MCF 10A (cell line): ENCODE measurements around the gene SNTA1. TPM values are rescaled to one million over a fixed set of nuclear protein-coding genes. Genes with fewer than 3 reads are reported as not detected.

Source experiments
- BruUV-seq: library from RNA; stranded (reverse); fragments of 400-500 nt; replicated peaks from 2 replicates; lab custom pipeline; 2021; lab: Mats Ljungman, UMichigan
- CTCF ChIA-PET: fragments of 300-600 bp; sonication (Branson Sonifier 250); formaldehyde crosslinking; extraction: SDS; loops from one replicate; lab custom pipeline; 2021; ENCODE audit warnings: antibody characterized with exemption, inconsistent platforms; lab: Yijun Ruan, JAX
- POLR2A ChIA-PET: fragments of 300-600, 350-650 bp; sonication (Branson Sonifier 250); formaldehyde crosslinking; extraction: SDS; loops from one replicate; lab custom pipeline; 2020; ENCODE audit warnings: antibody characterized with exemption, inconsistent platforms; lab: Yijun Ruan, JAX
- DNase-seq: peaks from one replicate; pipeline ENCODE4 v3.0.0-alpha.2; 2018; ENCODE audit not compliant: unreplicated experiment
- H3K27ac Mint-ChIP-seq: one replicate; pipeline ENCODE4 v1.8.0; 2022; ENCODE audit warnings: mild to moderate bottlenecking, low read depth, mixed read lengths; ENCODE audit not compliant: unreplicated experiment
- H3K27me3 Mint-ChIP-seq: one replicate; pipeline ENCODE4 v1.8.0; 2022; ENCODE audit warnings: mixed read lengths; ENCODE audit not compliant: insufficient read depth, unreplicated experiment
- H3K36me3 Mint-ChIP-seq: one replicate; pipeline ENCODE4 v1.8.0; 2022; ENCODE audit warnings: mild to moderate bottlenecking, moderate library complexity, mixed read lengths; ENCODE audit not compliant: insufficient read depth, unreplicated experiment
- H3K4me1 Mint-ChIP-seq: one replicate; pipeline ENCODE4 v1.8.0; 2022; ENCODE audit warnings: mixed read lengths; ENCODE audit not compliant: insufficient read depth, unreplicated experiment
- H3K4me3 Mint-ChIP-seq: one replicate; pipeline ENCODE4 v1.8.0; 2022; ENCODE audit warnings: mild to moderate bottlenecking, moderate library complexity, mixed read lengths; ENCODE audit not compliant: unreplicated experiment
- H3K9me3 Mint-ChIP-seq: one replicate; pipeline ENCODE4 v1.8.0; 2022; ENCODE audit warnings: mixed read lengths; ENCODE audit not compliant: unreplicated experiment
- intact Hi-C: fragments of 100-400 bp; cut with micrococcal nuclease; formaldehyde crosslinking; loops from 2 replicates; pipeline ENCODE4 v1.14.1; 2022
- total RNA-seq: library from RNA; stranded (reverse); gene quantifications from 2 replicates; pipeline ENCODE4 v1.2.3, GENCODE V29; 2022
- TF ChIP-seq, protein P1 (sequence below): fragments of 200-600 bp; IDR thresholded peaks from one replicate; pipeline ENCODE4 v1.8.0; 2022; ENCODE audit warnings: antibody characterized with exemption, mild to moderate bottlenecking; ENCODE audit not compliant: unreplicated experiment

SNTA1 gene
- total RNA-seq, 1 experiment from 2014 or later, result 1.4 TPM

DNA sequence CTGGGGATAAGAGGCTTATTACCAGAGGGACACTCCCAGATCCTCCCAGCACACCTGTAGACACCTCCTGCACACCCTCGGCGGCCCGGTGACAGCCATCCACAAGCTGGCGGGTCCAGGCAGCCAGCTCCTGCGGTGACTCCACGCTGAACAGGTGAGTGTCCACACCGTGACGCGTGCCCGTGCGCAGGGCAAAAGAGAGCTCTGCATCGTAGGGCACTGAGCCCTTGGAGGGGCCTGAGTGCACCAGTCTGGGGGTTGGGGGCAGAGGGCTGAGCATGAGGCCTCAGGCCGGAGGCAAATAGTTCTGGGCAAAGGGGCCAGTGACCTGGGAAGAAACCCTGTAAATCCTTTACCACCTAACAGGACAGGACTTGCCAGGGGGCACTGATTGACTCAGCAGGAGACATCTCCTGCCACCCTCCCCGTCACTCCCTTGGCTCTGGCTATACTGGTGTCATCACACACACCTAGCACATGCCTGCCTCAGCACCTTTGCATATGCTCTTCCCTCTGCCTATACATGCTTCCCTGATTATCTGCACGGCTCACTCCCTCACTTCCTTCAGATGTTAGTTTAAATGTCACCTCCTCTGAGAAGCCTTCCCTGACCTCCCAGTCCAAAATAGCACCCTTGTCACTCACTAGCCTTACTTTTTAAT is 33.4 kb downstream of the SNTA1 start:
- no peaks in the 10 kb centered on the region for H3K4me1 Mint-ChIP-seq
- peaks cover 5% of the 10 kb centered on the region for H3K36me3 Mint-ChIP-seq
- H3K27ac Mint-ChIP-seq, result no peak overlapping the region
- POLR2A ChIA-PET, result interaction anchor here (5.1 kb wide), 1 partner anchor 9 kb away, joined by 19 read pairs; the partner anchor contains the start of gene CDK5RAP1
- H3K9me3 Mint-ChIP-seq, result no peaks in the 10 kb centered on the region
- no peak for DNase-seq
- TF ChIP-seq, protein P1, sequence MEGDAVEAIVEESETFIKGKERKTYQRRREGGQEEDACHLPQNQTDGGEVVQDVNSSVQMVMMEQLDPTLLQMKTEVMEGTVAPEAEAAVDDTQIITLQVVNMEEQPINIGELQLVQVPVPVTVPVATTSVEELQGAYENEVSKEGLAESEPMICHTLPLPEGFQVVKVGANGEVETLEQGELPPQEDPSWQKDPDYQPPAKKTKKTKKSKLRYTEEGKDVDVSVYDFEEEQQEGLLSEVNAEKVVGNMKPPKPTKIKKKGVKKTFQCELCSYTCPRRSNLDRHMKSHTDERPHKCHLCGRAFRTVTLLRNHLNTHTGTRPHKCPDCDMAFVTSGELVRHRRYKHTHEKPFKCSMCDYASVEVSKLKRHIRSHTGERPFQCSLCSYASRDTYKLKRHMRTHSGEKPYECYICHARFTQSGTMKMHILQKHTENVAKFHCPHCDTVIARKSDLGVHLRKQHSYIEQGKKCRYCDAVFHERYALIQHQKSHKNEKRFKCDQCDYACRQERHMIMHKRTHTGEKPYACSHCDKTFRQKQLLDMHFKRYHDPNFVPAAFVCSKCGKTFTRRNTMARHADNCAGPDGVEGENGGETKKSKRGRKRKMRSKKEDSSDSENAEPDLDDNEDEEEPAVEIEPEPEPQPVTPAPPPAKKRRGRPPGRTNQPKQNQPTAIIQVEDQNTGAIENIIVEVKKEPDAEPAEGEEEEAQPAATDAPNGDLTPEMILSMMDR, result no peak
- H3K4me3 Mint-ChIP-seq, result no peak overlapping the region
- no peaks in the 10 kb centered on the region for H3K27me3 Mint-ChIP-seq
- BruUV-seq, result no TSS peak
- intact Hi-C loops, result no loop called here
- CTCF ChIA-PET, result no interaction called here

- TF ChIP-seq, protein P1, result no peak
- intact Hi-C loops, result no loop called here
- no TSS peak for BruUV-seq
- DNase-seq, result no peak
- Mint-ChIP-seq H3K4me1 (peaks cover 5% of the 10 kb centered on the region), H3K4me3 (no peak overlapping the region), H3K9me3 (no peaks in the 10 kb centered on the region), H3K27me3 (no peaks in the 10 kb centered on the region), H3K36me3 (peaks cover 5% of the 10 kb centered on the region), H3K27ac (no peak overlapping the region)
- ChIA-PET POLR2A (interaction anchor here (0.6 kb wide), 1 partner anchor 146 kb away, joined by 3 read pairs; no protein-coding TSS in a partner anchor), CTCF (no interaction called here)
Observed at GRCh38 chr20:33408716-33409654, 34.6 kb downstream of the SNTA1 start.

- H3K36me3 Mint-ChIP-seq, result peaks cover 5% of the 10 kb centered on the region
- DNase-seq, result no peak
- no peaks in the 10 kb centered on the region for H3K27me3 Mint-ChIP-seq
- peaks cover 10% of the 10 kb centered on the region for H3K4me1 Mint-ChIP-seq
- ChIA-PET POLR2A (interaction anchor here (0.6 to 1.4 kb wide), 2 partner anchors 23 to 147 kb away, joined by 3 read pairs; no protein-coding TSS in a partner anchor), CTCF (interaction anchor here (0.6 kb wide), 2 partner anchors 405 to 734 kb away, joined by 3 read pairs; no protein-coding TSS in a partner anchor)
- no TSS peak for BruUV-seq
- intact Hi-C loops, result no loop called here
- no peak overlapping the region for H3K27ac Mint-ChIP-seq
- no peak overlapping the region for H3K4me3 Mint-ChIP-seq
- H3K9me3 Mint-ChIP-seq, result no peaks in the 10 kb centered on the region
- TF ChIP-seq, protein P1, result no peak
Observed at GRCh38 chr20:33408313-33408712, 35.2 kb downstream of the SNTA1 start.

DNA sequence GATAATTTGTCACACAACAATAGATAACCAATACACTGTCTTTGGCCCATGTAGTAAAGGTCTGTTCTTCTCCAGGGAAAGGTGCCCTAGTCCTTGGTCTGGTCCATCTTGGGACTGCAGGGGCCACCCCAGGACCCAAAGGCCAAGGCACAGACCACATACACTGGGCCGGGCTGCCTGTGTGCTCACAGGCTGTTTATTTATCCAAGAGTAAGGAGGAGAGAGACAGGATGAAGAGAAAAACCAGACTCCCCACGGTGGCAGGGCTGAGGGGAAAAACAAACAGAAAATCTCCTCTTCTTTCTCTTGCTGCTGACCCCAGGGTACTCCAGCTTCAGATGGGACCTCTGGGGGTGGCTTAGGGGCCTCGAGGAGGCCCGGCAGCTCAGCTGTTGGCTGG is 35.8 kb downstream of the SNTA1 start:
- intact Hi-C loops, result no loop called here
- Mint-ChIP-seq H3K4me1 (peaks cover 10% of the 10 kb centered on the region), H3K9me3 (no peaks in the 10 kb centered on the region), H3K27me3 (no peaks in the 10 kb centered on the region), H3K36me3 (peaks cover 5% of the 10 kb centered on the region), H3K4me3 (no peak overlapping the region), H3K27ac (no peak overlapping the region)
- BruUV-seq, result no TSS peak
- CTCF ChIA-PET, result interaction anchor here (0.6 kb wide), 2 partner anchors 405 to 733 kb away, joined by 3 read pairs; no protein-coding TSS in a partner anchor
- POLR2A ChIA-PET, result interaction anchor here (1.4 kb wide), 1 partner anchor 24 kb away, joined by 3 read pairs; no protein-coding TSS in a partner anchor
- DNase-seq, result no peak
- TF ChIP-seq, protein P1, result no peak
